Measurements from ENCODE around the gene ETV5.

The ETV5 gene

GRCh38 chr3:186108106-186108940 is 566 bp downstream of the ETV5 start:
- Histone ChIP-seq H3K4me3 (ENCODE audit: low read depth, low read length) (peak overlapping the region; percentile 68), H3K4me1 (ENCODE audit: control insufficient read depth, insufficient read depth, low read length) (peaks cover 17% of the 10 kb centered on the region; the same call in 1 of the 2 replicates), H3K36me3 (ENCODE audit: control insufficient read depth in 2 of 2, insufficient read depth in 1 of 2, low read length in 2 of 2) (no peaks in the 10 kb centered on the region), H3K27ac (ENCODE audit: extremely low read depth, low read depth, low read length) (peak overlapping the region; percentile 46; the same call in 1 of the 2 replicates), H3K9me3 (ENCODE audit: control insufficient read depth, insufficient read depth, low read depth, low read length) (no peaks in the 10 kb centered on the region)
- ChIA-PET CTCF (interaction anchor here (0.7 kb wide), 1 partner anchor 169 kb away, joined by 3 read pairs; no protein-coding TSS in a partner anchor), POLR2A (interaction anchor here (0.7 to 2.0 kb wide), 5 partner anchors 11 to 399 kb away, joined by 3 to 8 read pairs (median 4); no protein-coding TSS in a partner anchor)
- TF ChIP-seq KLF9 (tag by site-specific recombination; IDR thresholded peaks at IDR 0.05; ENCODE audit: low read depth) (0 out of 2 replicates have a peak, but pooled peaks have one; percentile 26), ZNF433 (tag by site-specific recombination; IDR thresholded peaks at IDR 0.05; ENCODE audit: low read depth) (no peak), ZNF548 (tag by site-specific recombination; IDR thresholded peaks at IDR 0.05) (no peak), ZEB2 (tag by site-specific recombination; IDR thresholded peaks at IDR 0.05) (peak; percentile 60; the same call in 1 of the 2 replicates), HIC1 (tag by site-specific recombination; IDR thresholded peaks at IDR 0.05) (no peak), ZNF580 (tag by site-specific recombination; IDR thresholded peaks at IDR 0.05) (no peak), ZNF830 (tag by site-specific recombination; IDR thresholded peaks at IDR 0.05; ENCODE audit: low read depth) (no peak), ZNF514 (tag by site-specific recombination; IDR thresholded peaks at IDR 0.05) (no peak), ZNF391 (tag by site-specific recombination; IDR thresholded peaks at IDR 0.05; ENCODE audit: borderline replicate concordance, low read depth) (0 out of 2 replicates have a peak, but pooled peaks have one; percentile 37), ZNF302 (tag by site-specific recombination; IDR thresholded peaks at IDR 0.05; ENCODE audit: low read depth) (no peak), ZBTB6 (tag by site-specific recombination; IDR thresholded peaks at IDR 0.05) (no peak), WT1 (tag by site-specific recombination; IDR thresholded peaks at IDR 0.05) (no peak), ZBTB1 (tag by site-specific recombination; IDR thresholded peaks at IDR 0.05) (no peak), OVOL3 (tag by site-specific recombination; IDR thresholded peaks at IDR 0.05) (no peak), ZNF792 (tag by site-specific recombination; IDR thresholded peaks at IDR 0.05) (no peak), ZBTB48 (tag by site-specific recombination; IDR thresholded peaks at IDR 0.05) (no peak), INSM2 (tag by site-specific recombination; IDR thresholded peaks at IDR 0.05) (no peak; the same call in 1 of the 2 replicates), ZNF473 (tag by site-specific recombination; IDR thresholded peaks at IDR 0.05) (no peak), ZNF23 (tag by site-specific recombination; IDR thresholded peaks at IDR 0.05; ENCODE audit: borderline replicate concordance) (no peak), ZSCAN18 (tag by site-specific recombination; IDR thresholded peaks at IDR 0.05) (no peak), ZNF501 (tag by site-specific recombination; IDR thresholded peaks at IDR 0.05) (0 out of 2 replicates have a peak, but pooled peaks have one; percentile 47), PATZ1 (tag by site-specific recombination; IDR thresholded peaks at IDR 0.05) (peak; percentile 98), ZNF335 (tag by site-specific recombination; conservative IDR thresholded peaks at IDR 0.05) (peak; percentile 22), ZNF223 (tag by site-specific recombination; IDR thresholded peaks at IDR 0.05) (no peak), GLIS1 (tag by site-specific recombination; IDR thresholded peaks at IDR 0.05) (no peak), ZIC2 (tag by site-specific recombination; IDR thresholded peaks at IDR 0.05) (peak; percentile 34), ZNF112 (tag by site-specific recombination; IDR thresholded peaks at IDR 0.05) (no peak), ZBTB21 (tag by site-specific recombination; IDR thresholded peaks at IDR 0.05) (no peak), ZNF341 (tag by site-specific recombination; IDR thresholded peaks at IDR 0.05; ENCODE audit: low read depth) (peak; percentile 98)
